PC-3 (cell line): Measurements from ENCODE around the gene TRIM24.

Experiments used
- CTCF ChIP-seq: fragments of 300-600 bp; sonication (generic); conservative IDR thresholded peaks from 2 replicates; pipeline ENCODE4 v1.5.1; 2017; ENCODE audit warnings: antibody characterized with exemption, low read depth, mild to moderate bottlenecking, low read length
- EZH2 ChIP-seq: fragments of 300-600 bp; sonication (generic); IDR thresholded peaks from one replicate; pipeline ENCODE4 v1.6.1; 2017; ENCODE audit warnings: antibody characterized with exemption, mild to moderate bottlenecking, low read length; ENCODE audit not compliant: unreplicated experiment

DNA sequence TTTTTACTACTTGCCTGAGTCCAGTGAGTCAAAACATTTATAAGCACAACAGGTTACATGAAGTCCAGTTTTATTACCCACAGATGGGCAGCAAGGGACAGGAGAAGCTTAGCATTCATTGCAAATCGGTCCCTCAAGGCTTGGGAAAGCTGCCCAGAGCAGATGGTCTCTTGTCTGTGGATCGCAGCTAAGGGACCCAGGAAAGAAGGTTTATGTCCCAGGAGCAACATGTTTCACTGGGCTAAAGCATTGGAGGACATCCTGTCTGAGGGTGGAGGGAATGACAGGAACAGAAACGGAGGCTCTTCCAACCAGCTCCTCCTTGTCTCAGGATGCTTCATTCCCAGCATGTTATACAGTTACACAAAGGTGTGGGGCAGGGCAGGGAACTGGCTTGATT lies 39.3 kb downstream of the TRIM24 start:
- TF ChIP-seq CTCF, result no peak
- TF ChIP-seq EZH2, result no peak
